HG03039 (cell line): ENCODE results near the gene ADAMTS13.

Experiments
- ATAC-seq: cut with Tn5 transposase; IDR thresholded peaks from one replicate; pipeline ENCODE4 v1.9.1; 2021; ENCODE audit warnings: mild to moderate bottlenecking, moderate library complexity; ENCODE audit not compliant: unreplicated experiment

Gene ADAMTS13

DNA sequence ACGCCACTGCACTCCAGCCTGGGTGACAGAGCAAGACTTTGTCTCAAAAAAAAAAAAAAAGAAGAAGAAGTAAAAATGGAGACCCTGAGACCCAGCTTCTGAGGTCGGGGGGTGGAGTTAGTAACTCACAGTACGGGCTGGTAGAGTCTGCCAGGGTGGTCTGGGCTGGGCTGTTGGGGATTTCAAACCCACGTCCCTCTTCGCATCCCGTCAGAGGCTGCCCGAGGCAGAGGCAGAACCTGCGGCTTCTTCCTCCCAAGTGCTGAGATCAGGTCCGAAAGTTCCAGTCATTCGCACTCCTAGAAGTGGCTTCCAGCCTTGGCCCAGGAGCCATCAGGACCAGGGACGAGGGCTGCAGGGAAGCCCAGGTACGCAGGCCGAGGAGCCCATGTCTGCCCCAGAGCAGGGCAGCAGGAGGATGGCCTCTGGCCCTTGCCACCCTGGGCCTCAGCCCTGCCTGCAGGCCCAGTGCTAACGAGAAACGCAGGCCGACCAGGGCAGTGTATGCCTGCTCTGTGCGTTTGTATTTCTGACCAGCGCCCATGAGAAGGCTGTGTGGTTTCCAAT, 66.6 kb downstream of the ADAMTS13 start:
- no peak for ATAC-seq

DNA sequence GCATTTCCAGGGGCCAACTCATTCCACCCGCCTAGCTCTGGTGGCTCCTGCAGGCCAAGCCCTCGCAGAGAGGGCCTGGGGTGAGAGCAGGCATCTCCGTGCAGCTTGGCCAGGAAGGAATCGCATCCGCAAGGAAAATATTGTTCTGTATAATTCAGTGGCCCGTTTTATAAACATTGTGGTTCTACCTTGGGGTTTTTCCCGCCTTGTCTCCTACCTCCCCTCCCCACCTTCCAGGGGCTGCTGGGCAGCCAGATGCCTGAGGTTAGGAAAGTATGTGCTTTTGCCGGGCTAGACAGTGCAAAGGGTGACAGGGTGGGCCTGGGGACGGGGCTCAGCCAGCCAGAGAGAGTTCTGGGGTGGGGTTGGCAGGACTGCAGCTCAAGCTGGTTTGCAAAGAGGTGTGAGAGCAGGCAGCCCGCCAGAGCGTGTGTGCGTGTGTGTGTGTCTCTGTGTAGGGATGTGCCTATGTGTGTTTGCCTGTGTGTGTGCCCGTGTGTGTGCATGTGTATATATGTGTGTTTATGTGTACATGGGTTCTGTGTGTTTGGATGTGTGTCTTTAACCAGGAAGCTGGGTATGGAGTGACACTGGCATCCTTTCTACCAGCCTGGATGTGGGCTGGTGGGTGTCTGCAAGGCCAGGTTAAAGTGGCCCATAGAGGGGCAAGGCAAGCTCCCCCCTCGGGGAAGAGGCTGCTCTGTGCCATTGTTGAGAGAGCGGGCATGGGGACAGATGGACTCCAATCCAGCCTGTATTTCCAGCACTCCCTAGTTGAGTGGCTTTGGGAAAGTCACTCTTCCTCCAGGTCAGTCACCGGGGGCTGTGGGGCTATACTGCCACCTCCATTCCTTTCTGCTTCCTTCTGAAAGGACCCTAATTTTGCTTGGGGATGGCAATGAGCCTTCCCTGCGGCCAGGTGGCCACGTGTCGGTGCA, 67.4 kb downstream of the ADAMTS13 start:
- ATAC-seq = no peak

DNA sequence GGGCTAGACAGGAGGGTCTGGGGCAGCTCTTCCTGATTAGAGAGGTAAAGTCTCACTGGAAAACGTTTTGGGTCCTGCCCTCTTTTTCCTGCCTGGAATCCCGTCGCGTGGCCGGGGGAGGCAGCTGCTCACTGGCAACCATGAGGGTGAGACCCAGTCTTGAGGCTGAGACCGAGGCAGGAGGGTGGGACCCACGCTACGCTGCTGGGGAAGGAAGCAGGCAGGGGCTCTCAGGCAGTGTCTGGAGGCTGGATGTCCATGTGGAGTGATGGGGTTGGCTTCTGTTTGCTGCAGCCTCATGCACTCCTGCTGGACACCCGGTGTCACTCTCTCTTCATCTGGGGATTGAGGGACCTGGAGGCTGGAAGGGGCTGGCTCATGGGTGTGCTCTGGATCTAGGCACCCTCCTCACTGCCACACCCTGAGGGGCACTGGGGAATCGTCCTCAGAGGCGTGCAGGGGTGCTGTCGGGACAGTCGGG, 68.1 kb downstream of the ADAMTS13 start:
- ATAC-seq = no peak

DNA sequence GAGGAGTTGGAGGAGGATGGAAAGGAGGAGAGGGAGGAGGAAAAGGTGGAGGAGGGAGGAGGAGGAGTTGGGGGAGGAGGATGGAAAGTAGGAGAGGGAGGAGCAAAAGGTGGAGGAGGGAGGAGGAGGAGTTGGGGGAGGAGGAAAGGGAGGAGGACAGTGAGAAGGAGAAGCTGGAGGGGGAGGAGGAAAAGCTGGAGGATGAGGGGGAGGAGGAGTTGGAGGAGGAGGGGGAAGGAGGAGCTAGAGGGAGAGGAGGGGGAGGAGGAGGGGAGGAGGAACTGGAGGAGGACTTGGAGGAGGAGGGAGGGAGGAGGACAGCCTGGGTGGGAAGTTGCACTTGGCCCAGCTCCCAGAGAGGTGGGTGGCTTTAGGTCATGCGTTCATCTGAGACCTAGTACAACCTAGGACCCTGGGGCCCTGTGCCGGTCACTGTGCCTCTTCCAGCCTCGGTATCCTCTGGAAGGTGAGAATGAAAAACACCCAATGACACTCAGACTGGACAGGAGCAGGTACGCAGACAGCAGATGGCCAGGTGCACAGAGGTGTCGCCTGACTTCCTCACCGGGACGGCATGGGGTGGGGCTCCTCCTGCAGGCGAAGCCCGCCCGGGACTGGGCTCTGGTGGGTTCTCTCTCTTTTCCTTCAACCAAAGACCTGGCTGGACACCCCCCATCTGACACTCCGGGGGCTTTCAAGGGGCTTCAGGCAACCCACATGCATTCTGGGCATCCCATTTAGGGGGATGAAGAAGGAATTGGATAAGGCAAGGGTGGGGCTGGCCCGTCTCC, 68.9 kb downstream of the ADAMTS13 start:
- ATAC-seq = no peak

DNA sequence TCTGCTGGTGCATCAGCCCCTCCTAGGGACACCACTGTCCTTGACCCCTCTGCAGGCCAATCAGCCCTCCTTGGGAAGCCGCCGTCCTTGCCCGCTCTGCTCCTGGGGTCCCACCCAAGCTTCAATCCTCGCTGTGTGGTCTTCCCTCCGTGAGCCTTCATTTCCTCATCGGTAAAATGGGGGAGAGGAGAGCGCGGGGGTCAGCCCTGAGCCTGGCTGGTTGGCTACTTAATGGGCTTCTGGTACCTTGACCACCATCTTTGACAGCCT, 69.4 kb downstream of the ADAMTS13 start:
- ATAC-seq = no peak

DNA sequence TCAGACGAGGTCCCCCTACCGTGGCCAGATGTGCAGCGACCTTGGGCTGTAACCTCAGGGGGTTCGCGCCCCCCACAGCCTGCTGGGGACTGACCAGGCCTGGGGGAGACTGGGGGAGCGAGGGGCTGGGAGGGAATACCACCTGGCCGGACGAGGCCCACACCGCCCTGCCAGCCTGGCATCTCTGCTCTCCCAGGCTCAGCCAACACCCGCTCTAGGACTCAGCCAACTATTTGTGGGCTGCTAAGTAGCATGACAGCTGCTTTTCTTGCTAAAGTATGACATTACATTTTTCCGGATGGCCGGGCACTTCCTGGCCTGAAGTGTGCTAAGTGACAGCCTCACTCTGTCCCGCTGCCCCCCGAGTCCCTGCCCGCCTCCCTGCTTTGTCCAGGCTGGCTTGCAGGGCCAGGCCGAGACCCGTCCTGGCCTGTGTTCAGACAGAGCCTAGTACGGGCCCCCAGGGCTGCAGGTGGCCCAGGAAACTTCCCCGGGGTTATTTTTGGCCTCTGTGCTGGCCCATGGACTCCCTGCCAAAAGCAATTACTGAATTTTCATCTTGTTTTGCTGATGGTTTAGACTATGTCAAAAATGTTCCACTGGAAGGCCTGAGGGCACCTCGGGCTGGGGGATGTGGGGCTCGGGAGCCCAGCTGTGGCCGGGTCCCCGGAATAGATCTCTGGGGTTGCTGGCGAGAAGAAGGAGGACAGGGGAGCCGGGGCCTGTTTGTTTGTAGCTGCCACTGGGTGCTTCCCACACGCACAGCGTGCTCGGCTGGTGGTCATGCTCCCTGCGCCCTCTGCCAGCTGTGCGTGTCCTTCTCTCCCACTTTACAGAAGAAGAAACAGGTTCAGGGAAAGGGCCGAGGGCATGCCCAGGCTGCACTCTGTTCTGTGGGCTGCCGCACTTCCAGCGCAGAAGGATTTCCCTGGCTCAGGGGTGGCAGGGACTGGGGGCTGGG, 70.2 kb downstream of the ADAMTS13 start:
- no peak for ATAC-seq

DNA sequence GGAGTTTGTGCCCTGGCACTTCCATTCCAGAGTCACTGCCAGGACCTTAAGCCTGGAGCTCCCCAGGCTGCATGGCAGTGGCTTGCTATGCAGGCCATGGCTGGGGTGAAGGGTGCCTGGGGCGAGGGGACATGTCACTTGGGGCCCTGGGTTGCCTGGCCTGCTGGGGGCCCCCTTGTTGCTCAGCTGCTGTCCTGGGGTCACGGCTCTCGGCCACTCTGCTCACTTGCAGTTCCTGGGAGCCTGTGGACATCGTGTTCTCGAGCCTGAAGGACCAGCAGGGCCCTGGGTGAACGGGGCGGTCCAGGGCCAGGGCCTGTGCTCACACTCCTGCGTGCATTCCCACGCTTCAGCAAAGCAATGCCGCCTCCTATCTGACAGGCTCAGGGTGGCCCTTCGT, 71.3 kb downstream of the ADAMTS13 start:
- no peak for ATAC-seq

DNA sequence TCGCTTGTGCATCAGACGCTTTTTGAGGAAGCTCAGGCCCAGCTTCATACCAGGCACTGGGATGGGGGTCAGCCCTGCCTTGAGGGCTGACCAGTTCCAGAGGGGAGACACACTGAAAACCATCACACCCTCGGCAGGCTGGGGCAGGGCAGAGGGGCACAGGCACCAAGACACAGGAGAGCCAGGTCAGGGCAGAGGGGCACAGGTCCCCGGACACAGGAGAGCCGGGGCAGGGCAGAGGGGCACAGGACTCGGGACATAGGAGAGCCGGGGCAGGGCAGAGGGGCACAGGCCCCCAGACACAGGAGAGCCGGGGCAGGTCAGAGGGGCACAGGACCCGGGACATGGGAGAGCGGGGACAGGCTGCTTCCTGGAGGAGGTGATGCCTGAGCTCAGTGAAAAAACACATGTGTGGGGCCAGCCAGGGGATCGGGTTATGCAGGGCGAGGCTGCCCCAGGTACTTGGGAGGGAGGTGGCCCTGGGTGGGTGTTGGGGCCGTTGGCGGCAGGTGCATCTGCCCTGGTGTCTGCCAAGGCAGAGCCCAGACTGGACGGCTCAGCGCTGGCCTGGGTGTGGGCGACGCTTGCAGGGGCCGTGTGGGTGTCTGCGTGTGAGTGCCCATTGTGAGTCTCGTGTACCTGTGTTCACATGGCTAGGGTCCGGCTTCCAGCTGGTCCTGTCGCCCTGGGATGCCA, 71.8 kb downstream of the ADAMTS13 start:
- ATAC-seq = no peak

DNA sequence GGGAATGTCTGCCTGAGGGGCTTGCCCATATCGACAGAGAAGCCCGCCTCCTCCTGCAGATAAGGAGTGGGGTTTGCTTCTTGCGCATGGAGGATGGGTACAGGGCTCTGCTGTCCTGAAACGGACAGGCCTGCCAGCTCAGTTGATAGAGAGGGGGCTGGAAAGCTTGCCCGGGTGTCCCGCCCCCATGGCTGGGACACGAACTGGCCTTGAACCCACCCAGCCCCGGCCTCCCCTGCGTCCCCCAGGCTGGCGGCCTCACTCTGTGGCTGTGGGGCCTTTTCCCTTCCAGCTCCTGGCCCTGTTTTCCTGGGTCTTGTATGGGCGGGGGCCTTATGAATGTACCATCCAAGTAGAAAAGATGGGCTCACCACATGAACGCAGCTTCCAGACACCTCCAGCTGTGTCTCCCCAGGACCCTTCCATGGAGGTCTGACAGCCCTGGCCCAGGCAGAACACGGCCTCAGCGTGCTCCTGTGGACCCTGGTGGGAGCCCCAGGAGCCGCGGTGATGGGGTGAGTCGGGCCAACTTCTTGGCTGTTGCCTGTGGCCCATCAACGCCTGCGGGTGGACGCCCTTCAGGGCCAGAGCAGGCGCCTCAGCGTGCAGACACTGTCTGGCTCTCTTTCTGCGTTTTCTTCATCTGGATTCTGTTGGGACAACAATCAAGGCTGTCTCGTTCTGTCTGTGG, 72.6 kb downstream of the ADAMTS13 start:
- no peak for ATAC-seq

DNA sequence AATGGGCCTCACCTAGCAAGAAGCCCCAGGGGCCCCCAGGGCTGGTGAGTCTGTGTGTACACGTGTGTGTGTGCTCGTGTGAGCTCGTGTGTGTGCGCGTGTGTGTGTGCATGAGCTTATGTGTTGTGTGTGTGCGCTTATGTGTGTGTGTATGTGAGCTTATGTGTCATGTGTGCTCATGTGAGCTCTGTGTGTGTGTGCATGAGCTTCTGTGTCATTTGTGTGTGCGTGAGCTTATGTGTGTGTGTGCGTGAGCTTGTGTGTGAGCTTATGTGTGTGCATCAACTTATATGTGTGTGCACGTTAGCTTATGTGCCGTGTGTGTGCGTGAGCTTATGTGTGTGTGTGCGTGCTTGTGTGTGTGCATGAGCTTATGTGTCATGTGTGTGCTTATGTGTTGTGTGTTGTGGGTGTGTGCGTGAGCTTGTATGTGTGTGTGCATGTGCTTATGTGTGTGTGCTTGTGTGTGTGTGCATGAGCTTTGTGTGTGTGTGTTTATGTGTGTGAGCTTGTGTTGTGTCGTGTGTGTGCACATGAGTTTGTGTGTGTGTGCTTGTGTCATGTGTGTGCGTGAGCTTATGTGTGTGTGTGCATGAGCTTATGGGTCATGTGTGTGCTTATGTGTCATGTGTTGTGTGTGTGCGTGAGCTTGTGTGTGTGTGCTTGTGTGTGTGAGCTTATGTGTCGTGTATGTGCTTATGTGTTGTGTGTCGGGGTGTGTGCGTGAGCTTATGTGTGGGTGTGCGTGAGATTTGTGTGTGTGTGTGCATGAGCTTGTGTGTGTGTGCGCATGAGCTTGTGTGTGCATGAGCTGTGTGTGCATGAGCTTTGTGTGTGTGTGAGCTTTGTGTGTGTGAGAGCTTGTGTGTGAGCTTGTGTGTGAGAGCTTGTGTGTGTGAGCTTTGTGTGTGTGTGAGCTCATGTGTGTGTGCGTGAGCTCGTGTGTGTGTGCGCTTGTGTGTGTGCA, 73.4 kb downstream of the ADAMTS13 start:
- ATAC-seq = no peak

DNA sequence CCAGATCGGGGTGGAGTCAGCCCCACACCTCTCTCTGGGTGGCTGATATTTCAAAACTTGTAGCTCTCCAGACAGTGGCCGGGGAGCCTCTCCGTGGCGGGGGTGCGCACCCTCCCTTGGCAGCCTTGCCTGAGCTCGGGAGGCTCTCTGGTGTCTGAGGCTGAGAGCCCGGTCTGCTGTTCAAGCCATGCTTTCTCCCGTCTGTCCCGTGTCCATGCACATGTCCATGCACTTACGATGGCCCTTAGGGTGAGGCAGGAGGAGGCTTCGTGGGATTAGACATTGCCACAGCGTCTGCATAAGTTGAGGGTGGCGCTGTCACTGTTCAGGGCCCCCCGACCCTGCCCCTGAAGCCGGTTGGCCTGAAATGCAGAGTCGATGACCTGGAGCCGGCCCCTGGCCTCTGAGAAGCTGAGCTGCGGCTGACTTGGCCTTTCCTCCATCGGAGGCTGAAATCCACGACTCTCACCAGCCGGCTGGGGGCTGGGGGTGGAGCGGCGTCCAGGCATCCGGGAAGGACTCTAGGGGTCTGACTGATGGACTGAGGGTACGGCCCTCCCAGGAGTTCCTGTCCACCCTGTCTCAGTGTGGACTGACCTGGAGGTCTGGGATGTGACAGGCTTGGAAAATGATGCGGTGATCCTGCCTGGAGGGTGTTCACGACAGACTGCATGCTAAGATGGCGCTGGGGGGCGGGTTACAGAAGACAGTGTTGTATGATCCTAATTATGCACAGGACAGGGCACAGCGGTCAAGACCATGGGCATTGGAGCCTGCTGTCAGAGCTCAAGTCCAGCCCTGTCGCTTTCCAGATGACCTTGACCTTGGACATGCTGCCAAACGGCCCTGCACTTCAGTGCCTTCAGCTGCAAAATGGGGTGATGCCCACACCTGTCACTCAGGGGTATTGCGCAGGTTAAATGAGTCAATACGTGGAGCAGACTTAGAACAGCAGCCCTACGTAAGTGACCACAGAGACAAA, 75.0 kb downstream of the ADAMTS13 start:
- ATAC-seq = no peak

DNA sequence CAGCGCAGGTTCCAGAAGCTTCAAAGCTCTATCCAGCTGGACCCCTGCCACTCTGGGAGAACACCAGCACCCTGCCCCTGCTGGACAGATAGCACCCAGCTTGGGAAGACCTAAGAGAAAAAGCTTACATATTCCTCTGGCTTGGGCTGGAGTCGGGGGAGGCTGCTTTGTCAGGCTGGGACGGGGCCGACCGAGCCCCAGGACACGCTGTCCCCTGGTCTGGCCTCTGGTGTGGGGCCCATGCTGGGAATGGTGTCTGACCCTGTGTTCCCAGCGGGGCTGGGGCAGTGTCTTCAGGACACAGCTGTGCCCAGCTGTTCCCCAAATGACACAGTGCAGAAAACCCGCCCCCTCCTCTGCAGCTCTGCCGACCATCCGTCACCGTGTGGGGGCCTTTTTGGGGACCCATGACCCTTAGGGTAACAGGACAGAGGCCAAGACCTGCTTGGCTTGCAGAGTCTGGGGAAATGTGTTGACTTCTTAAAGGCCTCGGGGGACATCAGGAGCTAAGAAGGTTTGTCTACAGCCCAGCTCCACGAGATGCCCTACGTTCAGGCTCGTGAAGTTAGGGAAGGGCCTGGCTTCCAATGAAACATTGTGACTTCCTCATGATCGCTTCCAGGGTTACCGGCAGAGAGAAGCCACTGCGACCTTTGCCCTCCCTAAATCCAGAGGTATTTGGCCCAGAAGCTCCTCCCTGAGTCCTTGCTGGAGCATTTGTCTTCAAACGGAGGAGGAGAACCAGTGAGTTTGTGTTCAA, 77.1 kb downstream of the ADAMTS13 start:
- no peak for ATAC-seq

DNA sequence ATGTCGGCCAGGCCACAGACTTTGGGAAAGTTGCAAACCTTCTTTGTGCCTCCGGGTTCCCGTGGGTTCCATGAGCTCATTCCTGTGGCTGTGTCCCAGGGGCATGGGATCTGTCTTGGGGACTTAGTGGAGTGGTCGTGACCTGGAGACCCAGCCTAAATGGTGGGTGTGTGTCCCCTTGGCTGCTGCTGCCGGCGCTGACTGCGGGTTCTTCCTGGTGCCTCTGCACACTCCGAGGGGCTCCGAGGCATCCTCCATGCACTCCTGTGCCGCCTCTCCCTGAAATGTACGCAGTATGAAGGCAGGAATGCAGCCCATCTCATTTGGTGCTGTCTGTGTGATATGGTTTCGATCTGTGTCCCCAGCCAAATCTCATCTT, 77.7 kb downstream of the ADAMTS13 start:
- no peak for ATAC-seq

DNA sequence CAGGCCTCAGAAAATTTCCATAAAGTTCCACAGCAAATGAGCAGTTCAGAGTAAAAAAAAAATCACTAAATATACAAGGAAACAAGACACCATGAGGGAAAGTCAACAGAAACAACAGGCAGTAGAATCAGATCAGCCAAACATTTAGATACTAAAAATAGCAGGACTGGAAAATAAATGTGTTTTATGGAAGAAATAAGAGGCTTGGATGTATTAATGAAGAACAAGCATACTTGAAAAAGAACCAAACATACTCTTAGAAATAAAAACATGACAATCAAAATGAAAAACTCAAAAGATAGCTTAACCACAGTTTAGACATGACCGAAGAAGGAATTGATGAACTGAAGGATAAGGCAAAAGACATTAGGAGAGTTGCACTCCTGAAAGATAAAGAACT, 79.9 kb downstream of the ADAMTS13 start:
- ATAC-seq = no peak

DNA sequence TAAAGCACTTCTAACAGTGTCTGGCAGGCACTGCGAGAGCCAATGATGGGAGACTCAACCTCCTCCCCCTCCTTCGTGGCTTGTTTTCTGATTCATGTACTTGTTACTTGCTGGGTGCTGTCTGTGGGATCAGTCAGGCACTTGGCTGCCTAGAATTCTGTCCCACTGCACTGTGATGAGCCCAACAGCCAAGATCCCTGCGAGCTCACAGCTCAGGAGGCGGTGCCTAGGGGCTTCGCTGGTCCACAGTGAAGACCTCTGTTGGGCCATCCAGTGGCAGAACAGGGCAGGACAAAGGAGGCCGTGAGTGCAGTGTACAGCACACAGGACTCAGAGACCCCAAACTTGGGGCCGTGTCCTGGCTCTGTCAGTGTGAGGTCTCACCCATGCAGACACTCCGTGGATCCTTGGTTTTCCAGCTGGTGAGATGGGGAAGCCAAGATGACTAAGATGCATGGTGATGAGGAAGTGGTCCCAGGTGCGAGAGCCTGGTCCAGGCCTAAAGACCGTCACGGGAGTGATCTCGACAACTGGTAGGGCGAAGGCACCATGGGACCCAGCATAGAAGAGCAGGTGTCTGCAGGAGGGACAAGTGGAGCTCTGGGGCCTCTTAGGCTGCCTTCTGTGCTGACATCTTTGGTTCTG, 83.1 kb downstream of the ADAMTS13 start:
- ATAC-seq = no peak
